OCI-LY1 (cell line): ENCODE measurements around the gene PRKCA.

Experiments used
- H2AFZ ChIP-seq: fragments of 200-600 bp; sonication (generic), shearing (Covaris generic); 2 replicates; pipeline ENCODE4 v1.6.0; 2014; ENCODE audit warnings: antibody characterized with exemption, mild to moderate bottlenecking, low read length
- H3F3A ChIP-seq: fragments of 200-600 bp; sonication (generic), shearing (Covaris generic); 2 replicates; pipeline ENCODE4 v1.6.0; 2014; ENCODE audit warnings: mild to moderate bottlenecking, antibody characterized with exemption, low read length, moderate library complexity; ENCODE audit not compliant: insufficient read depth
- H3K27ac ChIP-seq: fragments of 200-600 bp; sonication (generic); 2 replicates; pipeline ENCODE4 v1.5.1; 2014; ENCODE audit warnings: low read length, mixed run types, mild to moderate bottlenecking, low read depth; ENCODE audit not compliant: poor library complexity, severe bottlenecking
- H3K27me3 ChIP-seq: fragments of 200-600 bp; sonication (generic); 2 replicates; pipeline ENCODE4 v1.6.0; 2014; ENCODE audit warnings: antibody characterized with exemption, mild to moderate bottlenecking, low read length, moderate library complexity; ENCODE audit not compliant: insufficient read depth
- H3K36me3 ChIP-seq: fragments of 200-600 bp; sonication (generic); 2 replicates; pipeline ENCODE4 v1.6.1; 2014; ENCODE audit warnings: mild to moderate bottlenecking, antibody characterized with exemption, low read length, moderate library complexity, mixed read lengths; ENCODE audit not compliant: insufficient read depth
- H3K4me1 ChIP-seq: fragments of 200-600 bp; sonication (generic); 2 replicates; pipeline ENCODE4 v1.5.1; 2014; ENCODE audit warnings: mild to moderate bottlenecking, low read length, moderate library complexity; ENCODE audit not compliant: insufficient read depth, severe bottlenecking
- H3K4me2 ChIP-seq: fragments of 200-600 bp; sonication (generic), shearing (Covaris generic); 2 replicates; pipeline ENCODE4 v1.6.1; 2014; ENCODE audit warnings: low read length
- H3K4me3 ChIP-seq: fragments of 200-600 bp; sonication (generic); 2 replicates; pipeline ENCODE4 v1.5.1; 2014; ENCODE audit warnings: low read length, low read depth, mild to moderate bottlenecking, mixed read lengths; ENCODE audit not compliant: poor library complexity, severe bottlenecking
- H3K79me2 ChIP-seq: fragments of 200-600 bp; shearing (Covaris generic); 2 replicates; pipeline ENCODE4 v1.6.1; 2016; ENCODE audit warnings: mixed run types, low read length, mixed read lengths; ENCODE audit not compliant: insufficient read depth
- H3K9ac ChIP-seq: fragments of 200-600 bp; sonication (generic), shearing (Covaris generic); 2 replicates; pipeline ENCODE4 v1.6.1; 2014; ENCODE audit warnings: mild to moderate bottlenecking, low read length, mixed read lengths
- H3K9me2 ChIP-seq: fragments of 200-600 bp; sonication (generic), shearing (Covaris generic); 2 replicates; pipeline ENCODE4 v1.6.1; 2014; ENCODE audit warnings: low read depth, mild to moderate bottlenecking, low read length, mixed read lengths
- H3K9me3 ChIP-seq: fragments of 200-600 bp; shearing (Covaris generic); 2 replicates; pipeline ENCODE4 v1.6.1; 2014; ENCODE audit warnings: low read length, mixed read lengths
- H4K20me1 ChIP-seq: fragments of 200-600 bp; sonication (generic), shearing (Covaris generic); 2 replicates; pipeline ENCODE4 v1.6.0; 2016; ENCODE audit warnings: mild to moderate bottlenecking, low read length; ENCODE audit not compliant: insufficient read depth
- EZH2 ChIP-seq: fragments of 200-600 bp; sonication (generic), shearing (Covaris generic); IDR thresholded peaks from 2 replicates; pipeline ENCODE4 v1.8.0; 2017; ENCODE audit warnings: borderline replicate concordance, mixed run types, mild to moderate bottlenecking, antibody characterized with exemption, low read length, moderate library complexity, mixed read lengths
- TF ChIP-seq, protein P1 (sequence below): fragments of 200-600 bp; sonication (generic), shearing (Covaris generic); IDR thresholded peaks from 2 replicates; pipeline ENCODE4 v1.5.1; 2017; ENCODE audit warnings: mild to moderate bottlenecking, antibody characterized with exemption, low read length, moderate library complexity, mixed read lengths

PRKCA gene

DNA sequence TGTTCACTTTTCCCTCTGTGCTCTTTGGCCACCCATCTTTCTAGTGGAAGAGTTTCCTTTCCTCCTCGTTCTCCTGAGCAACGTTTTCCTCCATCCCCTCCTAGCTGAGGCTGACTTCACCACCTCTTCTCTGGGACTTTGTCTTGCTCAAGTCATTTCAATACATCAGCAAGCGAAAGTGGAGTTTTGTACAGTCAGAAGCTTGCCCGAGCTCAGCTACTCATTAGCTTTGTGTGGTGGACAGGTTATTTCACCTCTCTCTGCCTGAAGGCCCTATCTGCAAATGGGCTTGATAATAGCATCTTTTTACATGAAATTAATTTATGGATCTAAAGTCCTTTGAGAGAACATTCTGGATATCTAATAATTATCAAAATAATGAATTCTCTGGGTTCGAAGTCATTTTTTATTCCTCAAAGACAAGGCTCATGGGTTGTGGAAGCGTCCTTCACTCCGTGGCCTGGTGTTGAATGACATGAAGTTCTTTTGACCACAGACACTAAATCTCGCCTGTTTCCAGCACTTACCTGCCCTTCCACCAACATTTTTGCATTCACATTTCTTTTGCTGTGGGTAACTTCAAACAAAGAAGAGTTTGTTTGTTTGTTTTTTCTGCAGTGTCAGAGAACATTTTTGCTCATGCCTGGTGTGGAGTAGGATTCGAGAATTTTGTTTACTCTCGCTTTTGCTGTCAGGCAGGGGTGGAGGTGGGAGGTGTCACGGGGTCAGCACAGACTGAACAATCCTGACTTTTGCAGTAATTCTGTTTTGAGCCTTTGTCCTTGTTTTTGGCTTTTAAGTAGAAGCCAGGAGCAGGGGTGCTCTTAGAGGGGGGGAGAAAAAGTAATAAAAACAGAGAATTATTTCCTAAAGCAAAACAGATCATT lies 377.5 kb downstream of the PRKCA start:
- H3K9me3 ChIP-seq: no peaks in the 10 kb centered on the region
- H3F3A ChIP-seq: no peaks in the 10 kb centered on the region
- no peak overlapping the region for H3K27ac ChIP-seq
- no peak overlapping the region for H3K4me3 ChIP-seq
- no peaks in the 10 kb centered on the region for H3K9me2 ChIP-seq
- no peaks in the 10 kb centered on the region for H3K4me1 ChIP-seq
- H3K36me3 ChIP-seq: peaks cover 3% of the 10 kb centered on the region; the same call in 1 of the 2 replicates
- H2AFZ ChIP-seq: no peak overlapping the region
- H3K4me2 ChIP-seq: no peak overlapping the region
- no peaks in the 10 kb centered on the region for H4K20me1 ChIP-seq
- no peaks in the 10 kb centered on the region for H3K79me2 ChIP-seq
- TF ChIP-seq, protein P1, sequence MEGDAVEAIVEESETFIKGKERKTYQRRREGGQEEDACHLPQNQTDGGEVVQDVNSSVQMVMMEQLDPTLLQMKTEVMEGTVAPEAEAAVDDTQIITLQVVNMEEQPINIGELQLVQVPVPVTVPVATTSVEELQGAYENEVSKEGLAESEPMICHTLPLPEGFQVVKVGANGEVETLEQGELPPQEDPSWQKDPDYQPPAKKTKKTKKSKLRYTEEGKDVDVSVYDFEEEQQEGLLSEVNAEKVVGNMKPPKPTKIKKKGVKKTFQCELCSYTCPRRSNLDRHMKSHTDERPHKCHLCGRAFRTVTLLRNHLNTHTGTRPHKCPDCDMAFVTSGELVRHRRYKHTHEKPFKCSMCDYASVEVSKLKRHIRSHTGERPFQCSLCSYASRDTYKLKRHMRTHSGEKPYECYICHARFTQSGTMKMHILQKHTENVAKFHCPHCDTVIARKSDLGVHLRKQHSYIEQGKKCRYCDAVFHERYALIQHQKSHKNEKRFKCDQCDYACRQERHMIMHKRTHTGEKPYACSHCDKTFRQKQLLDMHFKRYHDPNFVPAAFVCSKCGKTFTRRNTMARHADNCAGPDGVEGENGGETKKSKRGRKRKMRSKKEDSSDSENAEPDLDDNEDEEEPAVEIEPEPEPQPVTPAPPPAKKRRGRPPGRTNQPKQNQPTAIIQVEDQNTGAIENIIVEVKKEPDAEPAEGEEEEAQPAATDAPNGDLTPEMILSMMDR: no peak
- TF ChIP-seq EZH2: no peak
- no peaks in the 10 kb centered on the region for H3K27me3 ChIP-seq
- no peak overlapping the region for H3K9ac ChIP-seq

- H3K27me3 ChIP-seq: no peaks in the 10 kb centered on the region
- H3F3A ChIP-seq: no peaks in the 10 kb centered on the region
- no peak overlapping the region for H3K9ac ChIP-seq
- no peaks in the 10 kb centered on the region for H4K20me1 ChIP-seq
- H3K4me1 ChIP-seq: no peaks in the 10 kb centered on the region
- no peak overlapping the region for H3K4me2 ChIP-seq
- H3K79me2 ChIP-seq: no peaks in the 10 kb centered on the region
- no peaks in the 10 kb centered on the region for H3K9me3 ChIP-seq
- peaks cover 3% of the 10 kb centered on the region; the same call in 1 of the 2 replicates for H3K36me3 ChIP-seq
- no peak overlapping the region for H2AFZ ChIP-seq
- no peak overlapping the region for H3K27ac ChIP-seq
- H3K4me3 ChIP-seq: no peak overlapping the region
- TF ChIP-seq, protein P1: no peak
- TF ChIP-seq EZH2: no peak
- H3K9me2 ChIP-seq: no peaks in the 10 kb centered on the region
These were observed 379.9 kb downstream of the PRKCA start for GRCh38 chr17:66682283-66682682.

DNA sequence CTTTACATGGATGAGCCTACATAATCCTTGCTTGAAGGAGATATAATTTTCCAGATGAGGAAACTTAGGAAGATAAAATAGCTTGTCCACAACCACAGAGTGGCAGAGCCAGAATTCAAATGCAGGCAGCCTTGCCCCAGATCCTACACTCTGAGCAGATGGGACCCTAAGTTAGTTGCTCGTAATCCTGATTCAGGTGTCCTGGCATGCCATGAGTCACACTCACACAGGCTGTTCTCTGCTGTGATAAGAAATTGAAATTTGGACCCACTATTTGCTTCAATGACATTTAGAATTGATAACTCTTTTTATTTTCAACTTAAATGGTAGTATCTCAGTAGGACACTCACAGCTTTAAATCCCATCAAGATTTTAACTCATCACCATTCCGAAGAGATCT lies 381.8 kb downstream of the PRKCA start:
- no peak overlapping the region for H3K4me2 ChIP-seq
- no peaks in the 10 kb centered on the region for H3K79me2 ChIP-seq
- H3K27me3 ChIP-seq: no peaks in the 10 kb centered on the region
- H3K36me3 ChIP-seq: peaks cover 9% of the 10 kb centered on the region
- H3K9me2 ChIP-seq: no peaks in the 10 kb centered on the region
- peaks cover 4% of the 10 kb centered on the region for H3K4me1 ChIP-seq
- no peak overlapping the region for H2AFZ ChIP-seq
- H3K4me3 ChIP-seq: no peak overlapping the region
- H4K20me1 ChIP-seq: no peaks in the 10 kb centered on the region
- no peak overlapping the region for H3K9ac ChIP-seq
- no peaks in the 10 kb centered on the region for H3K9me3 ChIP-seq
- H3F3A ChIP-seq: no peaks in the 10 kb centered on the region
- H3K27ac ChIP-seq: no peak overlapping the region
- TF ChIP-seq EZH2: no peak

DNA sequence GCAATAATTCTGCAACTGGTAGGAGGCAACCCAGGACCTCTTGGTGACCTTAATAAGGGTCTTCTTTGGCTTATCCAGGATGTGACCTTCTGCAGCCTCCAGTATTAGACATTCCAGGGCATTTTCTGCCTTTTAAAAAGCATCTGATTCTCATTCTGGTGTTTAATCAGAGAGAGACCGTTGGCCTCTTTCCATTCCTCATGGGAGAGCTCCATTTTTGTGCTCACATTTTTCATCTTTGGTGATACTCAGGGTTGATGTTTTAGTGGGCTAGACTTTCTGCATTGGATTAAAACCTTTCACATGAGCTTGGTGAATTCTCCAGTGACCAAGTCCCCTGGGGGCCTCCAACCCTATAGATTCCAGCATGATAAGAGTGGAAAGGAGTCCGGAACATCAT lies 382.3 kb downstream of the PRKCA start:
- Histone ChIP-seq H3F3A (no peaks in the 10 kb centered on the region), H3K9me2 (no peaks in the 10 kb centered on the region), H3K4me1 (peaks cover 8% of the 10 kb centered on the region), H3K4me3 (no peak overlapping the region), H3K4me2 (no peak overlapping the region), H3K9ac (no peak overlapping the region), H3K27ac (no peak overlapping the region), H3K79me2 (no peaks in the 10 kb centered on the region), H4K20me1 (no peaks in the 10 kb centered on the region), H3K36me3 (peaks cover 9% of the 10 kb centered on the region), H2AFZ (no peak overlapping the region), H3K27me3 (no peaks in the 10 kb centered on the region), H3K9me3 (no peaks in the 10 kb centered on the region)
- no peak for TF ChIP-seq EZH2
- TF ChIP-seq, protein P1: no peak
